C4-2B (cell line): ENCODE results near the gene FAM234B.

Source experiments
- ZFX ChIP-seq: fragments of 450-650 bp; IDR thresholded peaks from 2 replicates; pipeline ENCODE4 v1.6.1; 2017
- TF ChIP-seq, protein P1 (sequence below): fragments of 450-650 bp; conservative IDR thresholded peaks from 2 replicates; pipeline ENCODE4 v1.5.1; 2017; ENCODE audit warnings: mild to moderate bottlenecking

DNA sequence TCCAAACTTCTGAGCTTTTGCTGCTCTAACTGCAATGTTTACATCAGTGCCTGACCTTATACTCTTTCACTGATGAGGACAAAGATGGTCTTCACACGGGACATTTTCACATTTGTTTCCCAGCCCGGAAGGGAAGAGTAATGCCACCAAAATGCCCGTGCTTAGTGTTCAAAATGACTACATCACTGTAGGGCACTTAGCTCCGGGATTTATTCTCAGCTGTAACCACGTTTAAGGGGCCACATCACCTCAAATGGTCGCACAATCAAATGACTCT is 56.4 kb downstream of the FAM234B start:
- TF ChIP-seq, protein P1, sequence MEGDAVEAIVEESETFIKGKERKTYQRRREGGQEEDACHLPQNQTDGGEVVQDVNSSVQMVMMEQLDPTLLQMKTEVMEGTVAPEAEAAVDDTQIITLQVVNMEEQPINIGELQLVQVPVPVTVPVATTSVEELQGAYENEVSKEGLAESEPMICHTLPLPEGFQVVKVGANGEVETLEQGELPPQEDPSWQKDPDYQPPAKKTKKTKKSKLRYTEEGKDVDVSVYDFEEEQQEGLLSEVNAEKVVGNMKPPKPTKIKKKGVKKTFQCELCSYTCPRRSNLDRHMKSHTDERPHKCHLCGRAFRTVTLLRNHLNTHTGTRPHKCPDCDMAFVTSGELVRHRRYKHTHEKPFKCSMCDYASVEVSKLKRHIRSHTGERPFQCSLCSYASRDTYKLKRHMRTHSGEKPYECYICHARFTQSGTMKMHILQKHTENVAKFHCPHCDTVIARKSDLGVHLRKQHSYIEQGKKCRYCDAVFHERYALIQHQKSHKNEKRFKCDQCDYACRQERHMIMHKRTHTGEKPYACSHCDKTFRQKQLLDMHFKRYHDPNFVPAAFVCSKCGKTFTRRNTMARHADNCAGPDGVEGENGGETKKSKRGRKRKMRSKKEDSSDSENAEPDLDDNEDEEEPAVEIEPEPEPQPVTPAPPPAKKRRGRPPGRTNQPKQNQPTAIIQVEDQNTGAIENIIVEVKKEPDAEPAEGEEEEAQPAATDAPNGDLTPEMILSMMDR: no peak
- TF ChIP-seq ZFX: no peak
